Measurements from ENCODE around the gene TXNIP.

DNA sequence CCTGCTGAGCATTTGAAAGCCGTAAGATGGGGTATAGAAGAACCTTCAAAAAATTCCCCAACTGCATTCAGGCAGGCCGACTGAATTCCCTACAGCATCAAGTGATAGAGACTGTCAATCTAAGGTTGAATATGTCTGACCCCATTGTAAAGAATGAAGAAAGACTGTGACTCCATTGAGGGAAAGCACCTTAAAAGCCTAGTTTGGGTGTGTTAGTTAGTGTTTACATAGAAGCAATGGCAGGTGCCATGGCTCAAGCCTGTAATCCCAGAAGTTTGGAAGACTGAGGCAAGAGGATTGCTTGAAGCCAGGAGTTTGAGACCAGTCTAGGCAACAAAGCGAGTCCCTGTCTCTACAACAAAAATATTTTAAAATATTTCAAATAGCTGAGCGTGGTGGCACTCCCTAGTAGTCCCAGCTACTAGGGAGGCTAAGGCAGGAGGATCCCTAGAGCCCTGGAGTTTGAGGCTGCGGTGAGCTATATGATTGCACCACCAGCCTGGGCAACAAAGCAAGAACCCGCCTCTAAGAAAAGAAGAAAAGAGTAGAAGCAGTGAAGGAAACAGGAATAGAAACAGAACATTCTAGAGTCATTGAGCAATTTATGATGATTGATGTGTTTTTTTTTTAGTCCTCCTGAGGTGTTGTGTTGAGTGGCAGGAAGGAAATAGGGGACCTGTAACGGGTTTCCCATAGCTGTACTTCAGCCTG is 16.5 kb downstream of the TXNIP start:
- TF ChIP-seq, protein P1, sequence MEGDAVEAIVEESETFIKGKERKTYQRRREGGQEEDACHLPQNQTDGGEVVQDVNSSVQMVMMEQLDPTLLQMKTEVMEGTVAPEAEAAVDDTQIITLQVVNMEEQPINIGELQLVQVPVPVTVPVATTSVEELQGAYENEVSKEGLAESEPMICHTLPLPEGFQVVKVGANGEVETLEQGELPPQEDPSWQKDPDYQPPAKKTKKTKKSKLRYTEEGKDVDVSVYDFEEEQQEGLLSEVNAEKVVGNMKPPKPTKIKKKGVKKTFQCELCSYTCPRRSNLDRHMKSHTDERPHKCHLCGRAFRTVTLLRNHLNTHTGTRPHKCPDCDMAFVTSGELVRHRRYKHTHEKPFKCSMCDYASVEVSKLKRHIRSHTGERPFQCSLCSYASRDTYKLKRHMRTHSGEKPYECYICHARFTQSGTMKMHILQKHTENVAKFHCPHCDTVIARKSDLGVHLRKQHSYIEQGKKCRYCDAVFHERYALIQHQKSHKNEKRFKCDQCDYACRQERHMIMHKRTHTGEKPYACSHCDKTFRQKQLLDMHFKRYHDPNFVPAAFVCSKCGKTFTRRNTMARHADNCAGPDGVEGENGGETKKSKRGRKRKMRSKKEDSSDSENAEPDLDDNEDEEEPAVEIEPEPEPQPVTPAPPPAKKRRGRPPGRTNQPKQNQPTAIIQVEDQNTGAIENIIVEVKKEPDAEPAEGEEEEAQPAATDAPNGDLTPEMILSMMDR (IDR thresholded peaks at IDR 0.05), result no peak
- TF ChIP-seq POLR2AphosphoS5 (IDR thresholded peaks at IDR 0.05), result no peak

Measured in prostate gland (tissue), 2 donors.